Liver (tissue), 3 donors: Measurements from ENCODE around the gene TTYH2.

Experiments
- ATF3 ChIP-seq: IDR thresholded peaks from 2 replicates; pipeline ENCODE4 v1.6.1; 2016; ENCODE audit warnings: antibody characterized with exemption
- CTCF ChIP-seq: fragments of 150-350 bp; IDR thresholded peaks from 2 replicates; pipeline ENCODE4 v1.5.1; 2017; ENCODE audit warnings: improper control_type of control experiment, low read depth, low read length; ENCODE audit not compliant: missing input control
- GABPA ChIP-seq, 2 donors: IDR thresholded peaks in 1 of 2; conservative IDR thresholded peaks in 1 of 2; 2 replicates each; pipeline ENCODE4 v1.6.1; 2016; ENCODE audit warnings: antibody characterized with exemption in 2 of 2, mild to moderate bottlenecking in 1 of 2, moderate library complexity in 1 of 2
- JUND ChIP-seq, 2 donors: IDR thresholded peaks; 2 replicates each; pipeline ENCODE4 v1.6.1; 2016; ENCODE audit warnings: antibody characterized with exemption in 2 of 2
- MAX ChIP-seq: IDR thresholded peaks from 2 replicates; pipeline ENCODE4 v1.6.1; 2016; ENCODE audit warnings: antibody characterized with exemption
- REST ChIP-seq: IDR thresholded peaks from 2 replicates; pipeline ENCODE4 v1.6.1; 2016; ENCODE audit warnings: antibody characterized with exemption, mild to moderate bottlenecking
- donor health status: healthy.
- donor health status: healthy.

- TF ChIP-seq CTCF (no peak), JUND (IDR thresholded peaks at IDR 0.05) (no peak), REST (no peak), MAX (no peak), ATF3 (no peak), GABPA (IDR thresholded peaks at IDR 0.05 in 1 of 2, conservative IDR thresholded peaks at IDR 0.05 in 1 of 2) (no peak)
Observed at GRCh38 chr17:74212209-74212912, 1.0 kb upstream of the TTYH2 start.
